Central memory CD8-positive, alpha-beta T cell (primary cell): ENCODE results near the gene CHMP6.
A peak's percentile ranks its signal among the peaks of the same experiment; 100 is the strongest.

Experiments
- ATAC-seq: fragments of 150-1000 bp; cut with Tn5 transposase; replicated peaks from 2 replicates; pipeline ENCODE4 v1.10.0; 2022; ENCODE audit warnings: mild to moderate bottlenecking, moderate FRiP score, moderate number of reproducible peaks; ENCODE audit not compliant: poor library complexity, severe bottlenecking; ENCODE audit errors: extremely low read depth
- DNase-seq, 2 donors: peaks; one replicate each; pipeline ENCODE4 v3.0.0; 2021; ENCODE audit warnings: low spot score in 2 of 2
- H3K27ac Mint-ChIP-seq: one replicate; pipeline ENCODE4 v1.8.0; 2022; ENCODE audit warnings: low read depth, mild to moderate bottlenecking, moderate library complexity, mixed read lengths
- H3K27me3 Mint-ChIP-seq: one replicate; pipeline ENCODE4 v1.8.0; 2022; ENCODE audit warnings: mixed read lengths
- H3K36me3 Mint-ChIP-seq: one replicate; pipeline ENCODE4 v1.8.0; 2022; ENCODE audit warnings: mild to moderate bottlenecking, moderate library complexity, mixed read lengths; ENCODE audit not compliant: insufficient read depth
- H3K4me1 Mint-ChIP-seq: one replicate; pipeline ENCODE4 v1.8.0; 2022; ENCODE audit warnings: mixed read lengths
- H3K4me3 Mint-ChIP-seq: one replicate; pipeline ENCODE4 v1.8.0; 2022; ENCODE audit warnings: mild to moderate bottlenecking, moderate library complexity, mixed read lengths
- H3K9me3 Mint-ChIP-seq: one replicate; pipeline ENCODE4 v1.8.0; 2022; ENCODE audit warnings: mixed read lengths

Gene CHMP6

GRCh38 chr17:81046770-81047359, 55.2 kb downstream of the CHMP6 start:
- peaks cover 12% of the 10 kb centered on the region for H3K4me1 Mint-ChIP-seq
- no peak overlapping the region for H3K4me3 Mint-ChIP-seq
- H3K27me3 Mint-ChIP-seq, result no peaks in the 10 kb centered on the region
- no peak overlapping the region for H3K27ac Mint-ChIP-seq
- peaks cover 4% of the 10 kb centered on the region for H3K36me3 Mint-ChIP-seq
- no peak for DNase-seq
- no peaks in the 10 kb centered on the region for H3K9me3 Mint-ChIP-seq
- ATAC-seq, result no peak

GRCh38 chr17:81048827-81049371, 57.3 kb downstream of the CHMP6 start:
- Mint-ChIP-seq H3K27ac (peak overlapping the region; percentile 39), H3K4me1 (peaks cover 12% of the 10 kb centered on the region), H3K4me3 (peak overlapping the region; percentile 39), H3K36me3 (peaks cover 4% of the 10 kb centered on the region), H3K27me3 (no peaks in the 10 kb centered on the region), H3K9me3 (no peaks in the 10 kb centered on the region)
- ATAC-seq (no peak), DNase-seq (no peak)

- no peak for DNase-seq
- no peaks in the 10 kb centered on the region for H3K27me3 Mint-ChIP-seq
- ATAC-seq, result peak; percentile 55
- peak overlapping the region; percentile 39 for H3K4me3 Mint-ChIP-seq
- peak overlapping the region; percentile 39 for H3K27ac Mint-ChIP-seq
- H3K36me3 Mint-ChIP-seq, result peaks cover 4% of the 10 kb centered on the region
- peaks cover 12% of the 10 kb centered on the region for H3K4me1 Mint-ChIP-seq
- H3K9me3 Mint-ChIP-seq, result no peaks in the 10 kb centered on the region
Observed at GRCh38 chr17:81049372-81049911, 57.8 kb downstream of the CHMP6 start.
